K562 (cell line): Measurements from ENCODE around the gene DST. TPM values are rescaled to one million over a fixed set of nuclear protein-coding genes. Genes with fewer than 3 reads are reported as not detected.

ENCODE experiments used
- ATAC-seq: fragments of 200-7000 bp; cut with Tn5 transposase; 3 replicates; pipeline ENCODE4 v1.9.1; 2020; ENCODE audit warnings: moderate library complexity
- BruUV-seq: library from RNA; stranded (reverse); fragments of 400-500 nt; replicated peaks from 2 replicates; lab custom pipeline; 2021; lab: Mats Ljungman, UMichigan
- CTCF ChIA-PET: fragments of 300-600 bp; formaldehyde crosslinking; extraction: SDS; loops from one replicate; lab custom pipeline; 2021; ENCODE audit warnings: low intra/inter-chr PET ratio; lab: Yijun Ruan, JAX
- POLR2A ChIA-PET: fragments of 300-600, 350-650 bp; sonication (Branson Sonifier 250); formaldehyde crosslinking; extraction: SDS; loops from one replicate; lab custom pipeline; 2021; ENCODE audit warnings: antibody characterized with exemption, inconsistent platforms; lab: Yijun Ruan, JAX
- DNase-seq, 4 experiments: peaks; one replicate each; pipeline versions ENCODE4 v3.0.0 to v3.0.0-alpha.2; 2011 to 2018; ENCODE audit warnings: low spot score in 3 of 4, mixed read lengths in 3 of 4; ENCODE audit errors: extremely low read depth in 1 of 4
- FAIRE-seq: peaks from 2 replicates; lab custom pipeline; 2011; peaks lifted over from hg19 to GRCh38; lab: Jason Lieb, UNC
- H2AFZ ChIP-seq: 2 replicates; pipeline ENCODE4 v1.6.0; 2011; ENCODE audit warnings: low read depth, low read length, control low read depth, inconsistent platforms
- H3K27ac ChIP-seq: fragments of 200-600 bp; 3 replicates; pipeline ENCODE4 v1.8.0; 2011; ENCODE audit warnings: low read depth, mild to moderate bottlenecking, control low read depth, inconsistent platforms, low read length, moderate library complexity, mixed read lengths; ENCODE audit errors: extremely low read depth
- H3K27me3 ChIP-seq, 2 experiments: fragments of 300-600 bp in 1 of 2; 2 replicates in 1 of 2; 3 replicates in 1 of 2; pipeline versions ENCODE4 v1.6.0 to v1.8.0; 2011; ENCODE audit warnings: inconsistent platforms in 2 of 2, low read length in 2 of 2, mild to moderate bottlenecking in 1 of 2, mixed read lengths in 1 of 2, moderate library complexity in 1 of 2; ENCODE audit not compliant: control insufficient read depth in 2 of 2, insufficient read depth in 2 of 2
- H3K36me3 ChIP-seq: fragments of 300-600 bp; 3 replicates; pipeline ENCODE4 v1.8.0; 2011; ENCODE audit warnings: mild to moderate bottlenecking, low read length, inconsistent platforms; ENCODE audit not compliant: control insufficient read depth, insufficient read depth
- H3K4me1 ChIP-seq, 2 experiments: fragments of 200-600 bp in 1 of 2; replicated peaks in 1 of 2; 2 replicates in 1 of 2; 3 replicates in 1 of 2; pipeline versions ENCODE4 v1.5.1 to v1.8.0; 2011; ENCODE audit warnings: inconsistent platforms in 2 of 2, low read length in 2 of 2, mild to moderate bottlenecking in 1 of 2, mixed read lengths in 1 of 2, moderate library complexity in 1 of 2; ENCODE audit not compliant: control insufficient read depth in 2 of 2, insufficient read depth in 2 of 2
- H3K4me2 ChIP-seq: 2 replicates; pipeline ENCODE4 v1.6.1; 2011; ENCODE audit warnings: low read length, control low read depth, inconsistent platforms, mixed read lengths; ENCODE audit not compliant: insufficient read depth
- H3K4me3 ChIP-seq: fragments of 200-600 bp; sonication (generic), shearing (Covaris generic); 2 replicates; pipeline ENCODE4 v1.5.1; 2016; ENCODE audit warnings: control low read depth, inconsistent platforms
- H3K79me2 ChIP-seq: fragments of 200-600 bp; 3 replicates; pipeline ENCODE4 v1.8.0; 2011; ENCODE audit warnings: low read length, inconsistent platforms; ENCODE audit not compliant: control insufficient read depth, insufficient read depth
- H3K9ac ChIP-seq, 2 experiments: 2 replicates each; pipeline versions ENCODE4 v1.6.0 to v1.6.1; 2011; ENCODE audit warnings: low read depth in 2 of 2, low read length in 2 of 2, control low read depth in 1 of 2, inconsistent platforms in 1 of 2, mild to moderate bottlenecking in 1 of 2, mixed read lengths in 1 of 2; ENCODE audit not compliant: insufficient read depth in 1 of 2
- H3K9me1 ChIP-seq: one replicate; pipeline ENCODE4 v1.6.0; 2011; ENCODE audit warnings: inconsistent platforms, mild to moderate bottlenecking, low read length, moderate library complexity; ENCODE audit not compliant: control insufficient read depth, insufficient read depth
- H3K9me3 ChIP-seq: replicated peaks from 2 replicates; pipeline ENCODE4 v1.5.1; 2011; ENCODE audit warnings: low read depth, low read length, inconsistent platforms; ENCODE audit not compliant: control insufficient read depth, insufficient read depth
- H4K20me1 ChIP-seq: replicated peaks from 2 replicates; pipeline ENCODE4 v1.6.1; 2011; ENCODE audit warnings: low read length, inconsistent platforms, mixed read lengths; ENCODE audit not compliant: control insufficient read depth, insufficient read depth
- ATF7 ChIP-seq: fragments of 450-650 bp; IDR thresholded peaks from 2 replicates; pipeline ENCODE4 v1.7.1; 2014; ENCODE audit warnings: mild to moderate bottlenecking, moderate library complexity
- FOXJ3 ChIP-seq: sonication (generic); formaldehyde crosslinking; IDR thresholded peaks from 2 replicates; pipeline ENCODE4 v1.4.0; 2020; ENCODE audit warnings: mild to moderate bottlenecking, missing genetic modification reagents
- MCM7 ChIP-seq, 2 experiments: fragments of 450-650 bp; IDR thresholded peaks; 2 replicates each; pipeline ENCODE4 v1.6.1; 2016 to 2018
- OTX1 ChIP-seq: fragments of 450-650 bp; formaldehyde crosslinking; IDR thresholded peaks from 2 replicates; pipeline ENCODE4 v1.4.0; 2022; ENCODE audit warnings: mild to moderate bottlenecking
- SMARCC2 ChIP-seq: fragments of 450-650 bp; IDR thresholded peaks from 2 replicates; pipeline ENCODE4 v1.6.1; 2017; ENCODE audit warnings: antibody characterized with exemption, moderate library complexity, mild to moderate bottlenecking, low read depth
- ZNF253 ChIP-seq: fragments of 250-450 bp; sonication (Bioruptor Pico); conservative IDR thresholded peaks from 2 replicates; pipeline ENCODE4 v1.6.1; 2021; ENCODE audit warnings: mild to moderate bottlenecking
- ZNF699 ChIP-seq: fragments of 250-450 bp; sonication (Bioruptor Pico); IDR thresholded peaks from 2 replicates; pipeline ENCODE4 v1.8.0; 2021; ENCODE audit warnings: mild to moderate bottlenecking, moderate library complexity; ENCODE audit not compliant: insufficient replicate concordance
- ZNF780A ChIP-seq: fragments of 250-450 bp; sonication (Bioruptor Pico); IDR thresholded peaks from 2 replicates; pipeline ENCODE4 v1.5.0; 2021; ENCODE audit warnings: mild to moderate bottlenecking
- WGBS: fragments of 100-300 bp; shearing (Covaris generic); methylation state at CpG from one replicate; pipeline ENCODE4 v1.1.6; 2016; ENCODE audit warnings: low coverage, mixed read lengths; ENCODE audit not compliant: insufficient coverage; ENCODE audit errors: missing lambda C conversion rate; 5-methylcytosine and 5-hydroxymethylcytosine counted together
- in situ Hi-C: fragments of 300-500 bp; cut with MboI; formaldehyde crosslinking; loops from 4 replicates; pipeline ENCODE4 v1.15.0; 2018; ENCODE audit warnings: inconsistent platforms, mixed read lengths
- intact Hi-C: fragments of 100-400 bp; cut with micrococcal nuclease; formaldehyde crosslinking; loops from 2 replicates; pipeline ENCODE4 v1.14.2; 2022
- polyA plus RNA-seq, 8 experiments: library from polyadenylated mRNA; depleted of rRNA in 4 of 8; stranded (reverse) in 5 of 8; unstranded in 3 of 8; fragments of >200 nt; fragmentation: Nextera tagmentation in 2 of 8; fragmentation: Illumina TruSeq in 1 of 8; extraction: Ambion mirVana in 2 of 8; extraction: Trizol in 1 of 8; gene quantifications; 2 replicates each; pipeline versions ENCODE4 v1.2.1 to v1.2.3, GENCODE V29; 2011 to 2014; ENCODE audit warnings: inconsistent platforms in 1 of 8, missing spikeins in 1 of 8
- total RNA-seq, 7 experiments: library from RNA; depleted of rRNA in 6 of 7; stranded (reverse); fragments of >200 nt in 6 of 7; fragmentation: Illumina TruSeq in 2 of 7; extraction: Trizol in 2 of 7; gene quantifications; 2 replicates each; pipeline versions ENCODE4 v1.2.1 to v1.2.3, GENCODE V29; 2011 to 2021; ENCODE audit warnings: low replicate concordance in 1 of 7
- TF ChIP-seq, protein P1 (sequence below): sonication (generic); formaldehyde crosslinking; IDR thresholded peaks from 2 replicates; pipeline ENCODE4 v1.8.0; 2022; ENCODE audit warnings: missing genetic modification reagents, mild to moderate bottlenecking, borderline replicate concordance
- TF ChIP-seq, protein P2 (sequence below): fragments of 450-650 bp; conservative IDR thresholded peaks from 2 replicates; pipeline ENCODE4 v1.6.1; 2016; ENCODE audit warnings: missing genetic modification characterization, low read depth, mild to moderate bottlenecking, control low read depth, missing compliant biosample characterization
- TF ChIP-seq, protein P3 (sequence below), 2 experiments: fragments of 450-650 bp; IDR thresholded peaks; 2 replicates each; pipeline ENCODE4 v1.6.1; 2018; ENCODE audit warnings: mild to moderate bottlenecking in 2 of 2, low read depth in 1 of 2; ENCODE audit not compliant: partially characterized antibody in 2 of 2

DST gene
- total and polyA plus RNA-seq, 9 of the 15 experiments (the other 6 are each of a cell fraction or from before 2014, with no cell fraction given), result 5.2 to 21.9 (median 13.3) TPM

DNA sequence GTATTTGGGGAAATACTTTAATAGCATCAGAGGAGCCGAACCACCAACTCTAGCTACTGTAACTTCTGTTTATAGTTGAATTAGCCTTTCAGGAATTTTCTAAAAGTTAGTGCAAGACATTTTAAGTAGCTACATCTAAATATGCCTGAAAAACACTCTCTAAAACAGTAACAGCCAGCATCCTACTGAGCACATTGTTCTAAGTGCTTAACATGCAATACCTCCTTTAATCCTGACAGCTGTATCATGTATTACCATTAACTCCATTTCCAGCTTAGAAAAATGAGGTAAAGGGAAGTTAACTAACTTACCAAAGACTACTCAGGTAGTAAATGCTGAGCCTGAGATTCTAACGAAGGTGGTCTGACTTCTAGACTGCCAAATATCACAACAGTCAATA, 120.7 kb downstream of the DST start:
- BruUV-seq, result no TSS peak
- no peaks in the 10 kb centered on the region; a peak in 1 of 5 replicates for H3K4me1 ChIP-seq
- 52% methylated on average over 2 of the region's 2 CpGs for WGBS
- no peaks in the 10 kb centered on the region for H3K27me3 ChIP-seq
- H3K4me2 ChIP-seq, result no peak overlapping the region
- H3K36me3 ChIP-seq, result peaks cover 3% of the 10 kb centered on the region; the same call in 1 of the 3 replicates
- H3K4me3 ChIP-seq, result no peak overlapping the region
- no peak for TF ChIP-seq FOXJ3 (CRISPR knock-in tag)
- TF ChIP-seq ZNF699 (CRISPR knock-in tag), result no peak
- TF ChIP-seq ZNF780A, result no peak
- TF ChIP-seq ATF7, result no peak
- no peak for TF ChIP-seq ZNF253 (CRISPR knock-in tag)
- no peak for TF ChIP-seq SMARCC2
- TF ChIP-seq, protein P1, sequence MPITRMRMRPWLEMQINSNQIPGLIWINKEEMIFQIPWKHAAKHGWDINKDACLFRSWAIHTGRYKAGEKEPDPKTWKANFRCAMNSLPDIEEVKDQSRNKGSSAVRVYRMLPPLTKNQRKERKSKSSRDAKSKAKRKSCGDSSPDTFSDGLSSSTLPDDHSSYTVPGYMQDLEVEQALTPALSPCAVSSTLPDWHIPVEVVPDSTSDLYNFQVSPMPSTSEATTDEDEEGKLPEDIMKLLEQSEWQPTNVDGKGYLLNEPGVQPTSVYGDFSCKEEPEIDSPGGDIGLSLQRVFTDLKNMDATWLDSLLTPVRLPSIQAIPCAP (CRISPR knock-in tag), result no peak
- TF ChIP-seq, protein P2, sequence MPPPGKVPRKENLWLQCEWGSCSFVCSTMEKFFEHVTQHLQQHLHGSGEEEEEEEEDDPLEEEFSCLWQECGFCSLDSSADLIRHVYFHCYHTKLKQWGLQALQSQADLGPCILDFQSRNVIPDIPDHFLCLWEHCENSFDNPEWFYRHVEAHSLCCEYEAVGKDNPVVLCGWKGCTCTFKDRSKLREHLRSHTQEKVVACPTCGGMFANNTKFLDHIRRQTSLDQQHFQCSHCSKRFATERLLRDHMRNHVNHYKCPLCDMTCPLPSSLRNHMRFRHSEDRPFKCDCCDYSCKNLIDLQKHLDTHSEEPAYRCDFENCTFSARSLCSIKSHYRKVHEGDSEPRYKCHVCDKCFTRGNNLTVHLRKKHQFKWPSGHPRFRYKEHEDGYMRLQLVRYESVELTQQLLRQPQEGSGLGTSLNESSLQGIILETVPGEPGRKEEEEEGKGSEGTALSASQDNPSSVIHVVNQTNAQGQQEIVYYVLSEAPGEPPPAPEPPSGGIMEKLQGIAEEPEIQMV (tag), result no peak
- TF ChIP-seq, protein P3, sequence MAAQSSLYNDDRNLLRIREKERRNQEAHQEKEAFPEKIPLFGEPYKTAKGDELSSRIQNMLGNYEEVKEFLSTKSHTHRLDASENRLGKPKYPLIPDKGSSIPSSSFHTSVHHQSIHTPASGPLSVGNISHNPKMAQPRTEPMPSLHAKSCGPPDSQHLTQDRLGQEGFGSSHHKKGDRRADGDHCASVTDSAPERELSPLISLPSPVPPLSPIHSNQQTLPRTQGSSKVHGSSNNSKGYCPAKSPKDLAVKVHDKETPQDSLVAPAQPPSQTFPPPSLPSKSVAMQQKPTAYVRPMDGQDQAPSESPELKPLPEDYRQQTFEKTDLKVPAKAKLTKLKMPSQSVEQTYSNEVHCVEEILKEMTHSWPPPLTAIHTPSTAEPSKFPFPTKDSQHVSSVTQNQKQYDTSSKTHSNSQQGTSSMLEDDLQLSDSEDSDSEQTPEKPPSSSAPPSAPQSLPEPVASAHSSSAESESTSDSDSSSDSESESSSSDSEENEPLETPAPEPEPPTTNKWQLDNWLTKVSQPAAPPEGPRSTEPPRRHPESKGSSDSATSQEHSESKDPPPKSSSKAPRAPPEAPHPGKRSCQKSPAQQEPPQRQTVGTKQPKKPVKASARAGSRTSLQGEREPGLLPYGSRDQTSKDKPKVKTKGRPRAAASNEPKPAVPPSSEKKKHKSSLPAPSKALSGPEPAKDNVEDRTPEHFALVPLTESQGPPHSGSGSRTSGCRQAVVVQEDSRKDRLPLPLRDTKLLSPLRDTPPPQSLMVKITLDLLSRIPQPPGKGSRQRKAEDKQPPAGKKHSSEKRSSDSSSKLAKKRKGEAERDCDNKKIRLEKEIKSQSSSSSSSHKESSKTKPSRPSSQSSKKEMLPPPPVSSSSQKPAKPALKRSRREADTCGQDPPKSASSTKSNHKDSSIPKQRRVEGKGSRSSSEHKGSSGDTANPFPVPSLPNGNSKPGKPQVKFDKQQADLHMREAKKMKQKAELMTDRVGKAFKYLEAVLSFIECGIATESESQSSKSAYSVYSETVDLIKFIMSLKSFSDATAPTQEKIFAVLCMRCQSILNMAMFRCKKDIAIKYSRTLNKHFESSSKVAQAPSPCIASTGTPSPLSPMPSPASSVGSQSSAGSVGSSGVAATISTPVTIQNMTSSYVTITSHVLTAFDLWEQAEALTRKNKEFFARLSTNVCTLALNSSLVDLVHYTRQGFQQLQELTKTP (IDR thresholded peaks at IDR 0.05; ENCODE audit: low read depth in 1 of 2, partially characterized antibody in 2 of 2), result no peak
- TF ChIP-seq MCM7 (IDR thresholded peaks at IDR 0.05), result no peak
- TF ChIP-seq OTX1 (CRISPR knock-in tag), result no peak
- ChIA-PET CTCF (no interaction called here), POLR2A (interaction anchor here (1.0 to 1.6 kb wide), 3 partner anchors 8 to 19 kb away, joined by 3 to 5 read pairs (median 4); no protein-coding TSS in a partner anchor)
- in situ Hi-C loops, result no loop called here
- H3K9me3 ChIP-seq, result no peaks in the 10 kb centered on the region
- H3K9ac ChIP-seq, result no peak overlapping the region
- H3K9me1 ChIP-seq, result no peaks in the 10 kb centered on the region
- no peak for FAIRE-seq
- H2AFZ ChIP-seq, result no peak overlapping the region
- no peak for ATAC-seq
- H3K27ac ChIP-seq, result no peak overlapping the region
- no peak for DNase-seq
- intact Hi-C loops, result no loop called here
- H3K79me2 ChIP-seq, result no peaks in the 10 kb centered on the region
- no peaks in the 10 kb centered on the region for H4K20me1 ChIP-seq
